GM19240 (cell line): ENCODE data around the gene SUN5.
"Not testable (repeated sequence)": the region's sequence is repeated elsewhere in the genome, so short reads cannot be mapped to it uniquely, and the experiment has no call there.

Experiments used
- DNase-seq: peaks from one replicate; pipeline ENCODE4 v3.0.0; 2011; ENCODE audit warnings: low spot score; ENCODE audit not compliant: insufficient read length

SUN5 gene

DNA sequence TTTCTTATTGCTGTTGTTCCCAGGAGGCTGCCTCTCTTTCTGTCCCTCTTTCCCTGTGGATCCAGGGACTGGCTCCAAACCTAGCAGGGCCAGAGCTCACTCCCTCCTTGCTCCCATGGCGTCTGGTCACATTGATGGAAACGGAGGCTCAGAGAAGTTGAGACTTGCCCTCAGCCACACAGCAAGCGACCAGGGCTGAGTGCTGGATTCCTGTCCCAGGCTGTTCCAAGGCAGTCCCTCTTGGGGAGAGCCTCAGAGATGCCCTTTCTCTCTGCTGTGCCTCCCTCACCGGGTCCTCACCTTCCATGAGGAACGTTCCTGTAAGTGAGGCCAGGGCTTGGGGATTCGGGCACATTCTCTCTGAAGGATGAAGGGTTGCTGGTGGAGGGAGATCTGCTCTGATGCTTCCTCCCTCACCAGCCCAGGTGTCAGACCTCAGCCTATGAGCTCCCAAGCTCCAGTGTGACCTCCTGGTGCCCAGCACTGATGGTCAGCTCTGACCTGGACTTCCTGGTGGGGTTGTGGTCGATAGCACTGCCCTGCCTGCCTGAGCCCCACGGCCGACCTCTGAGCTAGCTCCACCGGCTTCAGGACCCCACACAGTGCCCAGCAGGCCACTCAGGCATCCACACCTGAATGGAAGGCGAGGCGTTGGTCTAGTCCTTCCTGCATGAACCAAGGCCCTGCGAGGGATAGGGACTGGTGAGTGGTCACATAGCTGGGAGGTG is 26.8 kb downstream of the SUN5 start:
- DNase-seq = no peak

DNA sequence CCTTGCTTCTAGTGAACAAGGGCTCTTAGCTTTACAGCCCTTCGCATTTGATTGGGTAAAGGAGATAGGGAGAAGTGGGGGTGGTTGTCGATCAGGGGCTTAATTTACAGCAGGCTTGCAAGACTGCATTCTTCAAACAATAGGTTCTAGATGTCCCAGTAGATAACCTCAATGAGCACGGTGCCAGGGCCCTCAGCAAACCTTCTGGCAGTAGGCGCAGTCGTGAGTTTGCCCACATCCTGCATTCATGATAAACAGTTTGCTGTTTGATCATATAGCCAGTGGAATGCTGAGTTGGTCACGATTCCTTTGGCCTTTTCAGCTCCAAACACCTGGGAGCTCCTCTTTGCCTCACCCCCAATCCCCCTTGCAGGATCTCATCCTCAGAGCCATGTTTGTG is 27.5 kb downstream of the SUN5 start:
- DNase-seq = no peak

DNA sequence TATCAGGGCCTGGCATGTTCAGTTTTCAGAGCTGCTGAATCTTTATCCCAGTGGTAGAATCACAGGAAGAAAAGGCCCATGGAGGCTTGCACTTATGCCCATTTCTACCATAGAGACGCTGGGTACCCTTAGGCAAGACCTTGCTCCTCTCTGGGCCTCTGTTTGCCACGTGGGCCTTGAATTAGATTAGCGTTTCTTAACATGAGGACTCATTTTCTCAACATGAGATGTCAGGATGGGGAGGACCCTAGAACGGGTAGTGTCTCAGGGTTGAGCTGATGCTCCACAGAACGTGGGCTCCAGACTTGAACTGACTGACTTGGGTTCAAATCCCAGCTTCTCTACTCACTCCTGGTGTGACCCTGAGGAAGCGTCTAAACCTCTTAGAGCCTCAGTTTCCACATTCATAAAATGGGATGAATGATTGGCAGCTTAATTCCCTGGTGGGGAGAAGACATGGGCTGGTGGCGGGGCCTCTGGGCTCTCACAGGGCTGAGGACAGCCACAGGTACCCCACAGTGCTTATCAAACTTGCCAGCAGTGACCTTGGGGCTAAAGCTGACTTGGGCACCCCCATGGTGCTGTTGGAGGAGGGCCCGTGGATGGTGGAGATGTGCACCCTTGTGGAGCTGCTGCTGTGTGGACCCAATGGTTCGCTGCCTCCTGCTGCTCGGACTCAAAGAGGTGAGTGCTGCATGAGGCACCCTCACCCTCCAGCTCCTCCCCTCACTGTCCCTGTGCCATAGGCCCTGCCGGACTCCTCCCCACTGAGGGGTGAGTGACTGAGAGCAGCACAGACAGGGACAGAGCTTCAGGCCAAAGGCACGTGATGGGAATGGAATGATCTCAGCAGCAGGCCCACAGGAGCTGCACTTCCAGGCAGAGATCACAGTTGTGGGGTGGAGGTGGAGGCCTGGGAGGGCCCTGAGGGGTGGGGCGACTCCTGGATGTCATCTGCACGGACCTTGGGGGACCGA is 28.2 kb downstream of the SUN5 start:
- DNase-seq = no peak

DNA sequence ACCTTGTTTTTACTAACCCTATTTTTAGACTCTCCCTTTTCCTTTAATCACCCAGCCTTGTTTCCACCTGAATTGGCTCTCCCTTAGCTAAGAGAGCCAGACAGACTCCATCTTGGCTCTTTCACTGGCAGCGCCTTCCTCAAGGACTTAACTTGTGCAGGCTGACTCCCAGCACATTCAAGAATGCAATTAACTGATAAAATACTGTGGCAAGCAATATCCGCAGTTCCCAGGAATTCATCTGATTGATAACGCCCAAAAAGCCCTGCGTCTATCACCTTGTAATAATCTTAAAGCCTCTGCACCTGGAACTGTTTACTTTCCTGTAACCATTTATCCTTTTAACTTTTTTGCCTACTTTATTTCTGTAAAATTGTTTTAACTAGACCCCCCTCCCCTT is 29.1 kb downstream of the SUN5 start:
- DNase-seq = not testable (repeated sequence)

DNA sequence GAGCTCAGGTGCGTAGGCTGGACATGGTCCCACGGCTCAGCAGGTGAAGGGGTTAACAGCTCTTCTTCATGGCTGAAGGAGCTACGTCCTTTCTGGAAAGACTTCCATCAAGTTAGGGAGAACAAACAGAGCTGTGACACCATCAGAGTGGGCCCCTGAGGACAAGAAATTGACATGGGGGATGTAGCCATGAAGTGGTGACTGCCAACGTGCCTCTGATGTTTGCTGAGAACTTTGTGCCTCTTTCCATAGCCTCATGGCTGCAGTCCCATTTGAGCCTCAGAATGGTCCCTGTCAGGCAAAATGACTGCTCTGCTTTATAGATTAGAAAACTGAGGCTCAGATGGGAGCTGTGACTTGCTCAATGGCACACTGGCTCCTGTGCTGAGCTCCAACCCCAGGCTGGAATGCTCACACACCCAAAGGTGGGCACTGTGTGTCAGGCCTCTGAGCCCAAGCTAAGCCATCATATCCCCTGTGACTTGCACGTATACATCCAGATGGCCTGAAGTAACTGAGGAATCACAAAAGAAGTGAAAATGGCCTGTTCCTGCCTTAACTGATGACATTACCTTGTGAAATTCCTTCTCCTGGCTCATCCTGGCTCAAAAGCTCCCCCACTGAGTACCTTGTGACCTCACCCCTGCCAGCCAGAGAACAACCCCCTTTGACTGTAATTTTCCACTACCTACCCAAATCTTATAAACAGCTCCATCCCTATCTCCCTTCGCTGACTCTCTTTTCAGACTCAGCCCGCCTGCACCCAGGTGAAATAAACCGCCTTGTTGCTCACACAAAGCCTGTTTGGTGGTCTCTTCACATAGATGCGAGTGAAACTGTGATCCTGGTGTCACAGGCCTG is 29.8 kb downstream of the SUN5 start:
- DNase-seq = not testable (repeated sequence)

DNA sequence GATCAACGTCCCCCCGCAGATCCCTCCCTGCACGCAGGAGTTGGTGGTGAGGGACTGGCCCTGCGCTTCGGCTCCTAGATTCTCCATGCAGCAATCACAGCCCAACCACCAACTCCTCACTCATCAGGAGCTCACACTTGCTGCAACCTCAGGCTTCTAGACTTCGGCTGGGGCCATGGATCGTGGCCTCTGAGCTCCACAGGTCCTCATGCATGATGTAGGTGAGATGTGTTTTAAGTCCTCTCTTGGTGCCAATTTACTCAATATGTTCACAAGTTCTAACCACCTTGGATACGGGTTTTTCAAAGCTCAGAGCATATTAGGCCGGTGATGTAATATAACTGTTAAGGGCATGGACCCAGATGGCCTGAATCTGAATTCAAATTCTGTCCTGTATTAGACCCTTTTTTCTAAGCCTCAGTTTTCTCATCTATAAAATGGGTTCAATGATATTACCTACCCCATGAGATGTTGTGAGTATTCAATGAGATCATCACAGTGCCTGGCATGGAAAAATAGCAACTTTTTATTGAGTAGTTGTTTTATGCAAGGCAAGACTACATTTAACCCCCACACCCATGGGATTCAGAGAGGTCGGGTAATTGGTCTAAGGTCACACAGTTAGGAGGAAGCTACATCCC is 31.0 kb downstream of the SUN5 start:
- DNase-seq = no peak

DNA sequence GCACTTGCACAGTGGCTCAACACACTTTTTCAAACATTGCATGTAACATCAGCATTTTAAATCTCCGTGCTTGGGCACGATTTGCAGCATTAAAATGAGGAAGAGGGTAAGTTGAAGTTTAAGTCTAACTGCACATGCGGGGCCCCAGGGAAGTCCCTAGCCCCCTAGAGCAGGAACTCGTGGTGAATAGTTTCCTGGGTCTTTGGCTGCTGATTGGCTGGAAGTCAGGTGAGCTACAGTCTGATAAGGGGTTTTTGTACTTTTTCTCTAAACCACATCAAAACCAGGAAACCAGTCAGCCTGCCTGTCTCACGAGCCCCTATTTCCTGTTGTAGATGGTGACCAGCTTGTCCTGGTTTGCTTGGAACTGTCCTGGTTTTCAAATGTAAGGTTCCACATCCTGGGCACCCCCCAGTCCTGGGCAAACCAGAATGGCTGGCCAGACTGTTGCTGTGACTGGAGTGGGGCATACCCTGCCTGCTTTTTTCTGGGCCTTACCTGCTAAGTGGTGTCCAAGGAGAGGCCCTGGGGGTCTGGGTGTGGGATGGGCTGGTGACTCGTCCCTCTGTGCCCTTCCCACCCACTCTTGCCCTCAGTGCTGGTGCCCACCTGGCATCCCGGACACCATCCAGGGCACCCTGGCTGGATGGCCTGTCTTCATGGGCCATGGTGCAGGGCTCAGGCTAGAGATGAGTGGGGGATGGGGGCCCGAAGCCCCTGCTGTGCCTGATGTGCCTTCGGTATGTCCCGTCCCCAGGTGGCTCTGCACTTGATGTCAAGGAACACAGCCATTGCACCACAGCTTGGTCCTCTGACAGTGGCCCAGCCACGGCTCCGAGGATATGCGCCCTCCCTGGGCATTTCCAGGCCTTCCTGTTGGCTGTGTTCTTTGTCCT is 31.8 kb downstream of the SUN5 start:
- DNase-seq = peak; percentile 65

DNA sequence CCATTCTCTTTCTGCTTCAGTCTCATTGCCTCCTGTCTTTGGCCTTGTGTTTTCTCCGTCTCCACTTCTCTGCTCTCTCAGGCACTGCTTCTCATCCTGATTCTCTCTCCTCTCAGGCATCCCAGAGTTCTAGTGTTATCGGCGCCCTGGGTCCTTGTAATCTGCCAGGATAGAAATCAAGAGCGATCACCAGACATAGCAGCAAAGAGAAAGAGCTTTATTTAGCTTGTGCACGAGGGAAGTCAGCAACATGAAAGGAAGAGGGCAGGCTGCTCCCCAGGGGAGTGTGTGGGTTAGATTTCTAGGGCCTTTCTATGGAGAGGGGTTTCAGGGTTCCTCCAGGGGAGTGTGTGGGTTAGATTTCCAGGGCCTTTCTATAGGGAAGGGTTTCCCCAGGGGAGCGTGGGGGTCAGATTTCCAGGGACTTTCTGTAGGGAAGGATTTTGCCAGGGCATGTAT is 32.5 kb downstream of the SUN5 start:
- DNase-seq = no peak

DNA sequence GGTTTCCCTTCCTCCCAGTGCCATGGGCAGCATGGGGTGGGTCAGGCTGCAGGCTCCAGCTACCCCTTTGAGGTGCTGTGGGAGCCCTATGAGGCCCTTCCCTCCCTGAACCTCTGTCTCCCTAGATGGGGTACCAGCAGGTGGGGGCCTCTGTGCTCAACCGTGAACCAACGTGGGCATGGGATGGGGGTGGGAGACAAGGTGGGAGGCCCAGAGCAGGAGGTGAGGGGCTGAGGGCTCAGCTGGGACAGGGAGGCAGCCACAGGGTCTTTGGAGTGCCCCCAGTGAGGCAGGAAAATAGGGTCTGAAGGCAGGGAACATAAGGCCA is 33.3 kb downstream of the SUN5 start:
- DNase-seq = no peak

DNA sequence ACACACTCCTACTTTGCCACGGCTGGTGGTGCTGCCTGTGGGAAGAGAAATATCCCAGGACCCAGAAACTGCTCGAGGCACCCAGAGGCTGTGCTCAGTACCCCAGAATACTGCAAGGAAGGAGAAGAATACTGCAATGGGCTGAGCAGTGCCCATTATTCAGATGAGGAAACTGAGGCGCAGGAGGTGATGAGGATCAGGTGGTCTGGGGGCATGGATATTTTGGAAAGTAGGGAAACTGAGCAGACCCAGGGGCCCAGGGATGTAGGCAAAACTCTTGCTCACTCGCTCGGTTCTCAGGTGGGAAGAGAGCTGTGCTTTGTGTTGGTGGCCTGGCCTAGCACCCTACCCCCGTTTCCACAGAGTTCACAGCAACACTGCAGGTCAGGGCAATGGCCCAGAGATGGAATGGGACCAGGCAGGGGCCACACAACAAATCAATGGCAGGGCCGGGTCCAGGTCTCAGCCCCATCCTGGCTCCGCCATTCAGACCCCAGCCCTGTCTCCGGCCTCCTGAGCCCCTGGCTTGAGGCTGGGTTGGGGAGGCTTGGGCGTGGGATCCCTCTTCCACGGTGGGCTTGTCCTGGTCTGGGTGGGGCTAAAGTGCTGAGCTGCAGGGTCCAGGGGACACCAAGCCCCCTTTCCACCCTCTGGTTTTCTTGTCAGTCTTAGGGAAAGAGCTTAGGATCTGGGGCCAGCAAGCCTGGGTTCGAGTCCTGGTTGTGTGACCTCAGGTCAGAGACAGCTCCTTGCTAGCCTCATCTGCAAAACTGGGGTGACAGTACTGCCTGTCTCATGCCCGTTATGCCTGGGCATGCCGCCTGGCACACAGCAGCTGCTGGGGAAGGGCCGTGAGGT is 33.9 kb downstream of the SUN5 start:
- DNase-seq = no peak

DNA sequence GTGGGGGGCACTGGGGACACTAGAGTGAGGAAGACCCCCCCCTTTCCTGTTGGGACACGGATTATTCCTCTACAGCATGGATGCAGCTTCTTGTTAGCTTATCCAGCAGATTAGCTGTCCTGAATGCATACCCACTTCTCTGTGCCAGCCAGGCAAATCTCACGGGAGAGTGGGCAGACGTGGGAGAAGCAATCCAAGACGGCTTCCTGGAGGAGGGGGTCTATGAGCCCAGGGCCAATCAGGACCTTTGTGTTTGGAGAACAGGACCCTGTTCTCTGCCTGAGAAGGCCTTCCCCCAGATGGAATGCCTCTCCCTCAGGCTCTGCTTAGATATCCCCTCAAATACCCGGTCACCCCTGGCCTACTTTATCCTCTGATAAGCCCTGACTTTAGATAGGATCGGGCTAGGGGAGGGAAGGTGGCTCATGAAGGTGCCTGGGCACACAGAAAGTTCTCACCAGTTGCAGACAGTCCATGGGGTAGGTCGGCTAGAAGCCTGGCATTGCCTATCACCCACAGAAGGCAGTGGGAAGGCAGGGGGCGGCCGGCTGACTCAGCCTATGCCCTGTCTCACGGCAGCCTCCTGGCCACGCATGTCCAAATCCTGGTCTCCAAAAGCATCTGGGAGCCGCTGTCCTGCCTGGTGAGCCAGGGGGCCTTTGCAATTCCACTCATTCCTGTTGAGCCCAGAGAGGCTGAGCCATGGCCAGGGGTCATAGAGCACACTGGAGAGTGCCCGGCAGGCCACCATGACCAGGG is 34.7 kb downstream of the SUN5 start:
- DNase-seq = no peak

DNA sequence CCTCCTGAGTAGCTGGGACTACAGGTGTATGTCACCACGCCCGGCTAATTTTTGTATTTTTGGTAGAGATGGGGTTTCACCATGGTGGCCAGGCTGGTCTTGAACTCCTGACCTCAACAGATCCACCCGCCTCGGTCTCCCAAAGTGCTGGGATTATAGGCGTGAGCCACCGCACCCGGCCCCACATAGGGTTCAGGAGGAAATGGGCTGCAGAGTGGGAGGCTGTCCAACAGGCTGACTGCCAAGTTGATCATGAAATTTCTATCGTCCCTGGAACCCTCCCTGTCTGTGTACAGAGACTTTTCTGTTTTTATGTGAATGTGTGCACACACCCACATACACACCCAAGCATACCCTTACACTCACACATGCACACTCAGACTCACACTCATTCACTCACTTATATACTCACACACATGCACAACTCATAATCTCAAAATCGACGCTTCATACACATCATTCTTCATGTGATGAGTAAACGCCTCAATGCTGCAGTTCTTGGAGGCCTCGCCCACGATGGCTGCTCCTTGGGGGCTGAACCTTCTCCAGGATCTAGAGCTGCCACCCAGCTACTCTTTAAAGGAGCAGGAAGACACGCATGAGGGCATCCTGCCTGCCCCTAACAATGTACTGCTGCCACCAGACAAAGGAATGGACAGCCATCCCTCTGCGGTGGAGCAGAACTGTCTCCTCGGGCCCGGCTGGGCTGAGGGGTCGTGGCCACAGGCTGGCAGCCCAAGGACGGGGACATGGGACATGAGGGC is 35.6 kb downstream of the SUN5 start:
- no peak for DNase-seq

DNA sequence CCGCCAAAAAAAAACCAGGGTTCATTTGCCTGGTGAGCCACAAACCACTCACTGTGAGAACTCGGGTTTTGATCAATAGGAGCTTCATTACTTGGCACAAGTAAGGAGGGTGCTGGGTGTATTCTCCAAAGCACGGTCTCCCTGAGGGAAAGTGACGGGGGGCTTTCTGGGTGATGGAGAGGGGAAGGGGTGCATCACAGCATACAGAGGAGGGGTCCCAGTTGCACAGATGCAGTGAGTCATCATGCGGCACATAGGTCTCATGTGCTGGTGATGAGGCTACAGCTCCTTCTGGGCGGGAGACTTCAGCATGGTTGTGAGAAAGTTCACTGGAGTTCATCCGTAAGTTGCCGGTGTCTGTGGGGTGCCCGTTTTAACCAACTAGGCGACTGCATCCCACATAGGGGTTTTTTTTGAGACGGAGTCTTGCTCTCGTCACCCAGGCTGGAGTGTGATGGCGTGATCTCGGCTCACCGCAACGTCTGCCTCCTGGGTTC is 36.2 kb downstream of the SUN5 start:
- no peak for DNase-seq

DNA sequence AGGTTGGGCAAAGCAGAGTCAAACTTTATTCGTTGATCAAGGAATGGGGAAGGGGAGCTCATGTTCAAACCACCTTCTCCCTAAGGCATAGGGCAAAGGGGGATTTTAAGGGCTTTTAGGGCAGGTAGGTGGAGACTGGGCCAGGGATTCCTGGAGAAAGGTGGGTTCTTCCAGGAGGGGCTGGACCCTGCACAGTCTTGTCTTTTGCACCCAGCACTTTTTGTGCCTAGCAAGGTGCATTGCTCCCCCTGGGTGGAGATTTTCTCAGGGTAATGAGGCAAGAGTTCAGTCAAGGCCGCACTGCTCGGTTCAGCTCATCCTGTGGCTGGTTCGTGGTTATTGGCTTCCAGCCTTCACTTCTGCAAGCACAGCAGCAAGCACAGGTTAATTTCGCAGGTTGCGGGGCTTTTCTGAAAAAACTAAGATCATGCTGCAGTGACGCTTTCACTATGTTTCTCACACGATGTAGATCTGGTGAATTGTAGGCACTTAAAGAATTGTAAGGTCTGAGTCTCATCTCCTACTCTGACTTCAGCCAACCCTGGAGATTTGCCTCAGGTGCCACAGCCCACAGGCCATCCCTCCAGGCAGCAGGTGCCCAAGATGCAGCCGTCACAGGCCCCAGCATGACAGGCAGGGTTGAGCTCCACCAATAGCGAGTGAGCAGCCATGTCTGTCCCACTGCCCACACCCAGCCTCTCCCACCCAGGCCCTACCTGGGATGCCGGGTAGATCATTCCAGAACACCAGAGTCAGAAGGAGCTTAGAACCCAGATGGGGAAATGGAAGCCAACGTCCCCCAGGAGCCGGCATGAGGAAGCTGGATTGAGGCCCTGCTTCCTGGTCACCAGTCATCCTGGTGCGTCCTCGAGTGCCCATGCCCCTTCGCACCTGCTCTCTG is 37.1 kb downstream of the SUN5 start:
- no peak for DNase-seq

DNA sequence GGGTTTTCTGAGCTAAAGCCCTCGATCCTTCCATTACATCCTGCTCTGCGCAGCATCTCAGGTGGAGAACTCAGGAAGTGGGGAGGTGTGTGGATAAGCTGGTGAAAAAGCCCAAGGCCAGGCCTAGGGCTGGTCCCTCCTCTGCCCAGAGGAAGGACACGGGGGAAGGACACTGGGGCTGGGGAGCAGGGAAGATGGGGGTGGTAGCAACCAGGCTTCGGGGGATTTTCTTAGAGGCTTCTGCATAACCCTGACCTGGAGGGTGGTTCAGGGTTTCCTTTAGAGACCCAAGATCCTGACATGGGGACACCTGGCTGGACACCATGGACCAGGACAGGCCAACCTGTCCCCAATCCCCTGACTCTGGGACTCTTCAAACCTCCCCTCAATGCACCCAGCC is 37.9 kb downstream of the SUN5 start:
- no peak for DNase-seq

DNA sequence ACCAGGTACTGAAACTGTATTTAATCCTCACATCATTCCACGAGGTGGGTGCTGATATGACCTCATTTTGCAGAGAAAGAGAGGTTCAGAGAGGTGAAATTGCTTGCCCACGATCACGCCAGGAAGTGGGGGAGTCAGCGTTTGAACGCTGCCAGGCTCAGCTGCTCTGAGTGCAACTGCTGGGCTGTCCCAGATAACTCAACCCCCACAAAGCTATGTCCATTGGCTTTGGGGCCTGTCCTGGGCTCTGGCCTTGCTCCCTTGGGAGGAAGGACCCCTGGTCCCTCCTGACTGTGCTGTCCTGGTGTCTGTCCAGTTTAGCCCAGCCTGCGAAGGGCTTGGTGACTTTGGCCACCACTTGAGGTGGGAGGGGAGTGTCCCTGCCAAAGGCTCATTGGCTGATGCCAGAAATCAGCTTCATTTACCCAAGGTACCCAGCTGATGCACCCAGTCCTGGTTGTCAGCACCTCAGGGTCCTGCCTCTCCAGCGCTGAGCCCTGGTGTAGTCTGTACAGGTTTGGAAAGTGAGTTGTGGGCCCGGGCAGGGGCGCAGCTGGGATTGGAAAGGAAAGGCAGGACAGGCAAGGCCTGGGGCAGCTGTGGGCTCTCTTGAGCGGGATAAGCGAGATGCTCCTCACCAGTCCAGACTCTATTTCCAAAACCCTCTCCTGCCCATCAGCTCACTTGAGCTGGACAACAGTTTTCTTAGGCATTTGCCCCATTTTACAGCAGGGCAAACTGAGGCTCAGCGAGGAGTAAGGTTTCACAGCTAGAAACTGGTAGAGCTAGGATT is 38.5 kb downstream of the SUN5 start:
- DNase-seq = no peak
